HepG2 (cell line): Measurements from ENCODE around the gene REP15. TPM values are rescaled to one million over a fixed set of nuclear protein-coding genes. Genes with fewer than 3 reads are reported as not detected.

ENCODE experiments used
- ATAC-seq: fragments of 200-7000 bp; cut with Tn5 transposase; 3 replicates; pipeline ENCODE4 v1.9.1; 2020; ENCODE audit warnings: mild to moderate bottlenecking, moderate library complexity
- BruUV-seq: library from RNA; stranded (reverse); fragments of 400-500 nt; replicated peaks from 2 replicates; lab custom pipeline; 2021; lab: Mats Ljungman, UMichigan
- CTCF ChIA-PET: fragments of 300-600 bp; formaldehyde crosslinking; extraction: SDS; loops from one replicate; lab custom pipeline; 2021; ENCODE audit warnings: low total read pairs, inconsistent platforms, low intra/inter-chr PET ratio; lab: Yijun Ruan, JAX
- POLR2A ChIA-PET: fragments of 350-600 bp; sonication (Branson Sonifier 250); formaldehyde crosslinking; loops from one replicate; lab custom pipeline; 2020; ENCODE audit warnings: antibody characterized with exemption, inconsistent platforms; lab: Yijun Ruan, JAX
- DNase-seq: peaks from one replicate; pipeline ENCODE4 v3.0.0-alpha.2; 2015; ENCODE audit warnings: low spot score
- FAIRE-seq: peaks from 3 replicates; lab custom pipeline; 2011; peaks lifted over from hg19 to GRCh38; lab: Jason Lieb, UNC
- H2AFZ ChIP-seq: one replicate; pipeline ENCODE4 v1.6.1; 2011; ENCODE audit warnings: low read length, inconsistent platforms
- H3K27ac ChIP-seq: fragments of 300-600 bp; 3 replicates; pipeline ENCODE4 v1.8.0; 2011; ENCODE audit warnings: mixed run types, mild to moderate bottlenecking, mixed read lengths, low read length, inconsistent platforms; ENCODE audit not compliant: insufficient read depth; ENCODE audit errors: extremely low read length
- H3K27me3 ChIP-seq, 2 experiments: fragments of 200-600 bp in 1 of 2; 2 replicates in 1 of 2; 3 replicates in 1 of 2; pipeline versions ENCODE4 v1.6.0 to v1.8.0; 2011; ENCODE audit warnings: low read length in 2 of 2, mild to moderate bottlenecking in 2 of 2, moderate library complexity in 2 of 2, inconsistent platforms in 1 of 2; ENCODE audit not compliant: insufficient read depth in 2 of 2, control insufficient read depth in 1 of 2
- H3K36me3 ChIP-seq, 2 experiments: fragments of 200-600 bp in 1 of 2; replicated peaks in 1 of 2; 2 replicates in 1 of 2; 3 replicates in 1 of 2; pipeline versions ENCODE4 v1.5.1 to v1.8.0; 2011; ENCODE audit warnings: low read length in 2 of 2, inconsistent platforms in 1 of 2; ENCODE audit not compliant: insufficient read depth in 2 of 2, control insufficient read depth in 1 of 2
- H3K4me1 ChIP-seq: 2 replicates; pipeline ENCODE4 v1.5.1; 2012; ENCODE audit warnings: low read length, inconsistent platforms; ENCODE audit not compliant: insufficient read depth
- H3K4me2 ChIP-seq: 2 replicates; pipeline ENCODE4 v1.6.0; 2011; ENCODE audit warnings: low read depth, low read length, inconsistent platforms
- H3K4me3 ChIP-seq, 3 experiments: fragments of 200-600 bp in 1 of 3; sonication (generic), shearing (Covaris generic) in 1 of 3; replicated peaks in 1 of 3; 2 replicates each; pipeline ENCODE4 v1.5.1; 2011 to 2016; ENCODE audit warnings: low read length in 3 of 3, inconsistent platforms in 2 of 3, low read depth in 2 of 3, mild to moderate bottlenecking in 2 of 3, control low read depth in 1 of 3, mixed read lengths in 1 of 3; ENCODE audit not compliant: insufficient read depth in 1 of 3
- H3K79me2 ChIP-seq: one replicate; pipeline ENCODE4 v1.6.1; 2011; ENCODE audit warnings: low read length, inconsistent platforms; ENCODE audit not compliant: insufficient read depth
- H3K9ac ChIP-seq: 2 replicates; pipeline ENCODE4 v1.6.0; 2011; ENCODE audit warnings: mild to moderate bottlenecking, low read depth, low read length, inconsistent platforms; ENCODE audit not compliant: insufficient read depth
- H3K9me3 ChIP-seq: 2 replicates; pipeline ENCODE4 v1.5.1; 2012; ENCODE audit warnings: mild to moderate bottlenecking, low read length
- H4K20me1 ChIP-seq: 2 replicates; pipeline ENCODE4 v1.6.0; 2011; ENCODE audit warnings: inconsistent platforms, mild to moderate bottlenecking, low read length, moderate library complexity; ENCODE audit not compliant: insufficient read depth
- CHCHD3 ChIP-seq: sonication (generic); formaldehyde crosslinking; IDR thresholded peaks from 2 replicates; pipeline ENCODE4 v1.8.0; 2022; ENCODE audit warnings: mild to moderate bottlenecking, missing genetic modification reagents, moderate library complexity
- NR2F6 ChIP-seq, 2 experiments: IDR thresholded peaks; 2 replicates each; pipeline ENCODE4 v1.6.1; 2016; ENCODE audit warnings: antibody characterized with exemption in 1 of 2, mild to moderate bottlenecking in 1 of 2
- YEATS2 ChIP-seq: sonication (generic); formaldehyde crosslinking; IDR thresholded peaks from 2 replicates; pipeline ENCODE4 v1.4.0; 2020; ENCODE audit warnings: missing genetic modification reagents, borderline replicate concordance
- ZFP36 ChIP-seq: fragments of 150-350 bp; IDR thresholded peaks from 2 replicates; pipeline ENCODE4 v1.6.1; 2018; ENCODE audit warnings: borderline replicate concordance, low read length, low read depth; ENCODE audit not compliant: partially characterized antibody
- ZFP90 ChIP-seq: sonication (generic); formaldehyde crosslinking; IDR thresholded peaks from 2 replicates; pipeline ENCODE4 v1.8.0; 2022; ENCODE audit warnings: missing genetic modification reagents, mild to moderate bottlenecking, inconsistent platforms, borderline replicate concordance
- ZFY ChIP-seq: sonication (generic); formaldehyde crosslinking; IDR thresholded peaks from 2 replicates; pipeline ENCODE4 v1.4.0; 2020; ENCODE audit warnings: missing genetic modification reagents
- WGBS: methylation state at CpG from one replicate; pipeline ENCODE4 v1.1.6; 2017; ENCODE audit warnings: low lambda C conversion rate; 5-methylcytosine and 5-hydroxymethylcytosine counted together
- in situ Hi-C: cut with HindIII; loops from 2 replicates; pipeline ENCODE4 v1.10.0; 2017; ENCODE audit warnings: low pct_unique_long_range_greater_than_20kb; ENCODE audit not compliant: extremely low pct_ligation_motif_present
- intact Hi-C: fragments of 100-400 bp; cut with micrococcal nuclease; formaldehyde crosslinking; loops from one replicate; pipeline ENCODE4 v1.10.0; 2022; ENCODE audit not compliant: unreplicated experiment
- polyA plus RNA-seq, 8 experiments: library from polyadenylated mRNA; depleted of rRNA in 3 of 8; stranded (reverse) in 7 of 8; unstranded in 1 of 8; fragments of >200 nt; fragmentation: Illumina TruSeq in 4 of 8; extraction: Trizol in 4 of 8; gene quantifications; 2 replicates each; pipeline versions ENCODE4 v1.2.1 to v1.2.3, GENCODE V29; 2011 to 2016; ENCODE audit warnings: low read depth in 4 of 8, missing spikeins in 1 of 8, mixed read lengths in 1 of 8; ENCODE audit not compliant: insufficient read depth in 1 of 8
- total RNA-seq, 5 experiments: library from RNA; depleted of rRNA; stranded (reverse); fragments of >200 nt; fragmentation: Illumina TruSeq; extraction: Trizol; gene quantifications; 2 replicates each; pipeline ENCODE4 v1.2.3, GENCODE V29; 2016; ENCODE audit warnings: low read depth in 1 of 5
- TF ChIP-seq, protein P1 (sequence below): sonication (generic); formaldehyde crosslinking; IDR thresholded peaks from 2 replicates; pipeline ENCODE4 v1.4.0; 2020; ENCODE audit warnings: missing genetic modification reagents, borderline replicate concordance
- TF ChIP-seq, protein P2 (sequence below): sonication (generic); formaldehyde crosslinking; IDR thresholded peaks from 2 replicates; pipeline ENCODE4 v1.8.0; 2022; ENCODE audit warnings: missing genetic modification reagents, low read depth, mild to moderate bottlenecking, borderline replicate concordance
- TF ChIP-seq, protein P3 (sequence below): sonication (generic); formaldehyde crosslinking; IDR thresholded peaks from 2 replicates; pipeline ENCODE4 v1.8.0; 2022; ENCODE audit warnings: missing genetic modification reagents, mild to moderate bottlenecking, inconsistent platforms, borderline replicate concordance

REP15 gene
- total and polyA plus RNA-seq, 2 of the 13 experiments (the other 11 are each of a cell fraction or from before 2014, with no cell fraction given) = 0.12 to 0.64 TPM

DNA sequence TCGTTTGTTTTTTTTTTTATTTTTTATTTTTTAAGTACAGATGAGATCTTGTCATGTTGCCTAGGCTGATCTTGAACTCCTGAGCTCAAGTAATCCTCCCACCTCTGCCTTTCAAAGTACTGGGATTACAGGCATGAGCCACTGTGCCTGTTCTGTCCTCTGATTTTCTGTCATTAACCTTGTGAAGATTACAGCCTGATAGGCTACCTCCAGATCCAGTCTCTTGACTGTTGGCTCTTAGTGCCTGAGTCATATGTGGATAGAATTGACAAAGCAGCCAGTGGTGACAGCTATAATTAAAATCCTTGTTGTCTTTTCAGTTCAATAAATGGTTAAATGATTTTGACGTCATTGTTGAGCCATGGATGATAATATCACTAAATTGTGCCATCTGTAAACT is 21.3 kb upstream of the REP15 start:
- Histone ChIP-seq H2AFZ (no peak overlapping the region), H3K27me3 (no peaks in the 10 kb centered on the region), H3K4me1 (no peaks in the 10 kb centered on the region), H3K36me3 (peaks cover 5 to 16% of the 10 kb centered on the region in 2 experiments; a peak in 3 of 5 replicates), H3K27ac (no peak overlapping the region), H4K20me1 (no peaks in the 10 kb centered on the region), H3K9me3 (no peaks in the 10 kb centered on the region), H3K79me2 (no peaks in the 10 kb centered on the region), H3K9ac (no peak overlapping the region), H3K4me2 (no peak overlapping the region), H3K4me3 (no peak overlapping the region)
- TF ChIP-seq, protein P1, sequence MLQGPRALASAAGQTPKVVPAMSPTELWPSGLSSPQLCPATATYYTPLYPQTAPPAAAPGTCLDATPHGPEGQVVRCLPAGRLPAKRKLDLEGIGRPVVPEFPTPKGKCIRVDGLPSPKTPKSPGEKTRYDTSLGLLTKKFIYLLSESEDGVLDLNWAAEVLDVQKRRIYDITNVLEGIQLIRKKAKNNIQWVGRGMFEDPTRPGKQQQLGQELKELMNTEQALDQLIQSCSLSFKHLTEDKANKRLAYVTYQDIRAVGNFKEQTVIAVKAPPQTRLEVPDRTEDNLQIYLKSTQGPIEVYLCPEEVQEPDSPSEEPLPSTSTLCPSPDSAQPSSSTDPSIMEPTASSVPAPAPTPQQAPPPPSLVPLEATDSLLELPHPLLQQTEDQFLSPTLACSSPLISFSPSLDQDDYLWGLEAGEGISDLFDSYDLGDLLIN (CRISPR knock-in tag) = no peak
- TF ChIP-seq ZFY (CRISPR knock-in tag) (no peak), NR2F6 (IDR thresholded peaks at IDR 0.05) (no peak), NR2F6 (CRISPR knock-in tag; IDR thresholded peaks at IDR 0.05) (no peak), ZFP90 (CRISPR knock-in tag) (no peak), CHCHD3 (CRISPR knock-in tag) (no peak), ZFP36 (no peak), YEATS2 (no peak)
- TF ChIP-seq, protein P2, sequence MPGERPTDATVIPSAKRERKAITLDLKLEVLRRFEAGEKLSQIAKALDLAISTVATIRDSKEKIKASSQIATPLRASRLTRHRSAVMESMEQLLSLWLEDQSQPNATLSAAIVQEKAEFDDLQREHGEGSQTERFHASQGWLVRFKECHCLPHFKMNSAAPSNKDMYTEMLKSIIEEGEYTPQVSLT = no peak
- TF ChIP-seq, protein P3, sequence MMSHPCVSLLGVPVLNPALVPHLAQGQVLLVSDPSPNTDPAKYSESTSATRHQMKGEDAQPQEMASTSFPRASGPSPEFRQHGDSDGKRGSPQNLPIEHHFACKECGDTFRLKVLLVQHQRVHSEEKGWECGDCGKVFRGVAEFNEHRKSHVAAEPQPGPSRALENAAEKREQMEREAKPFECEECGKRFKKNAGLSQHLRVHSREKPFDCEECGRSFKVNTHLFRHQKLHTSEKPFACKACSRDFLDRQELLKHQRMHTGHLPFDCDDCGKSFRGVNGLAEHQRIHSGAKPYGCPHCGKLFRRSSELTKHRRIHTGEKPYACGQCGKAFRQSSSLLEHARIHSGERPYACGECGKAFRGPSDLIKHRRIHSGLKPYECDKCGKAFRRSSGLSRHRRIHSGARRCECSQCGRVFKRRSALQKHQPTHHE (CRISPR knock-in tag) = no peak
- CTCF ChIA-PET = no interaction called here
- intact Hi-C loops = no loop called here
- ATAC-seq (no peak), FAIRE-seq (no peak), DNase-seq (no peak)
- 61% methylated on average over 2 of the region's 2 CpGs for WGBS
- in situ Hi-C loops = no loop called here
- BruUV-seq = no TSS peak
- POLR2A ChIA-PET = no interaction called here
